ENCODE results near the gene SMCO2.

SMCO2 gene

DNA sequence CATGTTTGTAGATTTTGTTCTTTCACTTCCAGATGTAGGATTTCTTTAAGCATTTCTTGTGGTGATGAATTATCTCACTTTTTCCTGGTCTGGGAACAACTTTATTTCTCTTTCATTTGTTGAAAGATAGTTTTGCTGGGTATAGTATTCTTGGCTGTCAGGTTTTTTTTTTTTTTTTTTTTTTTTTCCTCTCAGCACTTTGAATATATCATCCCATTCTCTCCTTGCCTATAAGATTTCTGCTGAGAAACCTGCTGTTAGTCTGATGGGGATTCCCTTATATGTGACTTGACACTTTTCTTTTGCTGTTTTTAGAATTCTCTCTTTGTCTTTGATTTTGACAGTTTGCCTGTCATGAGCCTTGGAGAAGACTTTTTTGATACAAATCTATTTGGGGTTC lies 30.5 kb downstream of the SMCO2 start:
- H4K20me1 ChIP-seq (ENCODE audit: low read depth, low read length): no peaks in the 10 kb centered on the region
- H3K4me2 ChIP-seq (ENCODE audit: low read depth, low read length, poor library complexity, severe bottlenecking): no peak overlapping the region
- no peaks in the 10 kb centered on the region for H3F3A ChIP-seq (ENCODE audit: insufficient read depth)
- no peak overlapping the region for H2AFZ ChIP-seq (ENCODE audit: low read depth, low read length, severe bottlenecking)
- TF ChIP-seq, protein P1, sequence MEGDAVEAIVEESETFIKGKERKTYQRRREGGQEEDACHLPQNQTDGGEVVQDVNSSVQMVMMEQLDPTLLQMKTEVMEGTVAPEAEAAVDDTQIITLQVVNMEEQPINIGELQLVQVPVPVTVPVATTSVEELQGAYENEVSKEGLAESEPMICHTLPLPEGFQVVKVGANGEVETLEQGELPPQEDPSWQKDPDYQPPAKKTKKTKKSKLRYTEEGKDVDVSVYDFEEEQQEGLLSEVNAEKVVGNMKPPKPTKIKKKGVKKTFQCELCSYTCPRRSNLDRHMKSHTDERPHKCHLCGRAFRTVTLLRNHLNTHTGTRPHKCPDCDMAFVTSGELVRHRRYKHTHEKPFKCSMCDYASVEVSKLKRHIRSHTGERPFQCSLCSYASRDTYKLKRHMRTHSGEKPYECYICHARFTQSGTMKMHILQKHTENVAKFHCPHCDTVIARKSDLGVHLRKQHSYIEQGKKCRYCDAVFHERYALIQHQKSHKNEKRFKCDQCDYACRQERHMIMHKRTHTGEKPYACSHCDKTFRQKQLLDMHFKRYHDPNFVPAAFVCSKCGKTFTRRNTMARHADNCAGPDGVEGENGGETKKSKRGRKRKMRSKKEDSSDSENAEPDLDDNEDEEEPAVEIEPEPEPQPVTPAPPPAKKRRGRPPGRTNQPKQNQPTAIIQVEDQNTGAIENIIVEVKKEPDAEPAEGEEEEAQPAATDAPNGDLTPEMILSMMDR (IDR thresholded peaks at IDR 0.05; ENCODE audit: insufficient read depth, low read length, poor library complexity, severe bottlenecking): no peak
- TF ChIP-seq EZH2phosphoT487 (conservative IDR thresholded peaks at IDR 0.05; ENCODE audit: low read length): no peak
- H3K9me2 ChIP-seq (replicated peaks; ENCODE audit: insufficient read depth, low read length): no peaks in the 10 kb centered on the region
- H3K27ac ChIP-seq (ENCODE audit: low read depth, low read length): no peak overlapping the region
- H3K79me2 ChIP-seq (ENCODE audit: insufficient read depth, low read length): no peaks in the 10 kb centered on the region
- no peaks in the 10 kb centered on the region for H3K36me3 ChIP-seq (ENCODE audit: low read length)
- H3K27me3 ChIP-seq (ENCODE audit: low read length): no peaks in the 10 kb centered on the region
- H3K9me3 ChIP-seq (ENCODE audit: insufficient read depth, low read length): peaks cover 14% of the 10 kb centered on the region; the same call in 1 of the 2 replicates
- no peak overlapping the region for H3K4me3 ChIP-seq (ENCODE audit: insufficient read depth, low read length, poor library complexity, severe bottlenecking)
- H3K9ac ChIP-seq (ENCODE audit: low read length): no peak overlapping the region

DNA sequence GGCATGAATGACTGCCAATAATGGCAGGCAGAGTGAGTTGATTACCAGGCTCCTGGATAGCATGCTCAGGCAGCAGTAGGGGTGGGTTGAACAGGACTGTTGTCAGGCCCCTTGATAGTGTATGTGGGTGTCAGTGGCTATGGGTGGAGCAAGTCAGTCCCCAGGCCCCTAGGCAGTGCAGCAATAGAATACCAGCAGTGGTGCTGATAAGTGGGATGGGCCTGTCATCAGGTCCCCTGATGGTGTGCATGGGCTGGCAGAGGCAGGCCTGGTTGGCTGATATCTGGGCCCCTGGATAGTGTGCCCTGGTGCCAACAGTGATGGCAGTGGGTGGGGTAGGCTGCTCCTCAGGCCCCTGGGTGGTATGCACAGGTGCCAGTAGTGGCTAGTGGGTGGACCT lies 32.4 kb downstream of the SMCO2 start:
- Histone ChIP-seq H3K27me3 (ENCODE audit: low read length) (no peaks in the 10 kb centered on the region), H3K36me3 (ENCODE audit: low read length) (no peaks in the 10 kb centered on the region), H3K9me2 (replicated peaks; ENCODE audit: insufficient read depth, low read length) (no peaks in the 10 kb centered on the region), H3K79me2 (ENCODE audit: insufficient read depth, low read length) (no peaks in the 10 kb centered on the region), H3K4me3 (ENCODE audit: insufficient read depth, low read length, poor library complexity, severe bottlenecking) (no peak overlapping the region), H3K4me2 (ENCODE audit: low read depth, low read length, poor library complexity, severe bottlenecking) (no peak overlapping the region), H3K27ac (ENCODE audit: low read depth, low read length) (no peak overlapping the region), H3K9me3 (ENCODE audit: insufficient read depth, low read length) (peaks cover 14% of the 10 kb centered on the region; the same call in 1 of the 2 replicates), H3K9ac (ENCODE audit: low read length) (no peak overlapping the region), H3F3A (ENCODE audit: insufficient read depth) (no peaks in the 10 kb centered on the region), H2AFZ (ENCODE audit: low read depth, low read length, severe bottlenecking) (no peak overlapping the region), H4K20me1 (ENCODE audit: low read depth, low read length) (no peaks in the 10 kb centered on the region)
- TF ChIP-seq, protein P1 (IDR thresholded peaks at IDR 0.05; ENCODE audit: insufficient read depth, low read length, poor library complexity, severe bottlenecking): no peak
- no peak for TF ChIP-seq EZH2phosphoT487 (conservative IDR thresholded peaks at IDR 0.05; ENCODE audit: low read length)

DNA sequence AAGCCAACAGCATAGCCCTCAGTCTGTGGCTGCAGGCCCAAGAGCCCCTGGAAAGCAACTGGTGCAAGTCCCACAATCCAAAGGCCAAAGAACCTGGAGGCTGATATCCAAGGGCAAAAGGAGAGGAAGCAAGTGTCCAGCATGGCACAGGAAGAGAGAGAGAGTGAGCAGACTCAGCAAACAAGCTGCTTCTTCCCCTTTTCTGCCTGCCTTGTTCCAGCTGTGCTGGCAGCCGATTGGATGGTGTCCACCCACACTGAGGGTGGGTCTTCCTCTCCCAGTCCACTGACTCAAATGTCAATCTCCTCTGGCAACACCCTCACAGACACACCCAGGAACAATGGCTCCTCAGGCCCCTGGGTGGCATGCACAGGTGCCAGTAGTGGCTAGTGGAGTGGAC lies 33.5 kb downstream of the SMCO2 start:
- Histone ChIP-seq H3K27ac (ENCODE audit: low read depth, low read length) (no peak overlapping the region), H3K4me3 (ENCODE audit: insufficient read depth, low read length, poor library complexity, severe bottlenecking) (no peak overlapping the region), H3K4me2 (ENCODE audit: low read depth, low read length, poor library complexity, severe bottlenecking) (no peak overlapping the region), H3K9ac (ENCODE audit: low read length) (no peak overlapping the region), H4K20me1 (ENCODE audit: low read depth, low read length) (no peaks in the 10 kb centered on the region), H3K79me2 (ENCODE audit: insufficient read depth, low read length) (no peaks in the 10 kb centered on the region), H3F3A (ENCODE audit: insufficient read depth) (no peaks in the 10 kb centered on the region), H3K9me3 (ENCODE audit: insufficient read depth, low read length) (peaks cover 14% of the 10 kb centered on the region; the same call in 1 of the 2 replicates), H2AFZ (ENCODE audit: low read depth, low read length, severe bottlenecking) (no peak overlapping the region), H3K9me2 (replicated peaks; ENCODE audit: insufficient read depth, low read length) (no peaks in the 10 kb centered on the region), H3K36me3 (ENCODE audit: low read length) (no peaks in the 10 kb centered on the region), H3K27me3 (ENCODE audit: low read length) (no peaks in the 10 kb centered on the region)
- TF ChIP-seq, protein P1 (IDR thresholded peaks at IDR 0.05; ENCODE audit: insufficient read depth, low read length, poor library complexity, severe bottlenecking): no peak
- no peak for TF ChIP-seq EZH2phosphoT487 (conservative IDR thresholded peaks at IDR 0.05; ENCODE audit: low read length)
